A673 (cell line): ENCODE data around the gene C9.

Experiments used
- EZH2 ChIP-seq: fragments of 200-600 bp; sonication (generic); IDR thresholded peaks from 2 replicates; pipeline ENCODE4 v1.6.1; 2017; ENCODE audit warnings: borderline replicate concordance, low read depth, mild to moderate bottlenecking, mixed read lengths, antibody characterized with exemption, low read length; ENCODE audit not compliant: poor library complexity, severe bottlenecking
- TF ChIP-seq, protein P1 (sequence below): fragments of 300-800, 200-600 bp; sonication (generic); conservative IDR thresholded peaks from 2 replicates; pipeline ENCODE4 v1.5.1; 2017; ENCODE audit warnings: low read depth, mild to moderate bottlenecking, antibody characterized with exemption, low read length, moderate library complexity, mixed read lengths

DNA sequence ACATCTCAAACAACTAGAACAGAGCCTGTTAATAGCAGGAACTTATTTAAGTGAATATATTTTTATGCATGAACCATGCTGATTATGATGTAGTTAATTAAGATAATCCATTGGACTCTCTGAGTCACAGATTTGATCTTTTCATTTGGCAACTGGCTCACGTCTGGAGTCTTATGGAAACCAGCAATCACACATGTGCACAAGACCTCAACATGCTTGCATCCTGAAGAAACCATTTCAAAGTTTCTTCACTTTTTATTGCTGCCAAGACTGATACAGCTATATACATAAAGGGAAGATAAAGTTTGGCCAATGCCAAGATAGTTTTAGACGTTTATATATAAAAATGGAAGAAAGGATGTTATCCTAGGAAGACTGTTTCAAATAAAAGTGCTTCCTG lies 13.3 kb upstream of the C9 start:
- TF ChIP-seq, protein P1, sequence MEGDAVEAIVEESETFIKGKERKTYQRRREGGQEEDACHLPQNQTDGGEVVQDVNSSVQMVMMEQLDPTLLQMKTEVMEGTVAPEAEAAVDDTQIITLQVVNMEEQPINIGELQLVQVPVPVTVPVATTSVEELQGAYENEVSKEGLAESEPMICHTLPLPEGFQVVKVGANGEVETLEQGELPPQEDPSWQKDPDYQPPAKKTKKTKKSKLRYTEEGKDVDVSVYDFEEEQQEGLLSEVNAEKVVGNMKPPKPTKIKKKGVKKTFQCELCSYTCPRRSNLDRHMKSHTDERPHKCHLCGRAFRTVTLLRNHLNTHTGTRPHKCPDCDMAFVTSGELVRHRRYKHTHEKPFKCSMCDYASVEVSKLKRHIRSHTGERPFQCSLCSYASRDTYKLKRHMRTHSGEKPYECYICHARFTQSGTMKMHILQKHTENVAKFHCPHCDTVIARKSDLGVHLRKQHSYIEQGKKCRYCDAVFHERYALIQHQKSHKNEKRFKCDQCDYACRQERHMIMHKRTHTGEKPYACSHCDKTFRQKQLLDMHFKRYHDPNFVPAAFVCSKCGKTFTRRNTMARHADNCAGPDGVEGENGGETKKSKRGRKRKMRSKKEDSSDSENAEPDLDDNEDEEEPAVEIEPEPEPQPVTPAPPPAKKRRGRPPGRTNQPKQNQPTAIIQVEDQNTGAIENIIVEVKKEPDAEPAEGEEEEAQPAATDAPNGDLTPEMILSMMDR, result no peak
- no peak for TF ChIP-seq EZH2
